HG03064 (cell line): ENCODE data around the gene DIP2B.
"Not testable (repeated sequence)": the region's sequence is repeated elsewhere in the genome, so short reads cannot be mapped to it uniquely, and the experiment has no call there.

ENCODE experiments used
- ATAC-seq: cut with Tn5 transposase; IDR thresholded peaks from one replicate; pipeline ENCODE4 v1.9.1; 2021; ENCODE audit warnings: low read depth; ENCODE audit not compliant: unreplicated experiment

Gene DIP2B

DNA sequence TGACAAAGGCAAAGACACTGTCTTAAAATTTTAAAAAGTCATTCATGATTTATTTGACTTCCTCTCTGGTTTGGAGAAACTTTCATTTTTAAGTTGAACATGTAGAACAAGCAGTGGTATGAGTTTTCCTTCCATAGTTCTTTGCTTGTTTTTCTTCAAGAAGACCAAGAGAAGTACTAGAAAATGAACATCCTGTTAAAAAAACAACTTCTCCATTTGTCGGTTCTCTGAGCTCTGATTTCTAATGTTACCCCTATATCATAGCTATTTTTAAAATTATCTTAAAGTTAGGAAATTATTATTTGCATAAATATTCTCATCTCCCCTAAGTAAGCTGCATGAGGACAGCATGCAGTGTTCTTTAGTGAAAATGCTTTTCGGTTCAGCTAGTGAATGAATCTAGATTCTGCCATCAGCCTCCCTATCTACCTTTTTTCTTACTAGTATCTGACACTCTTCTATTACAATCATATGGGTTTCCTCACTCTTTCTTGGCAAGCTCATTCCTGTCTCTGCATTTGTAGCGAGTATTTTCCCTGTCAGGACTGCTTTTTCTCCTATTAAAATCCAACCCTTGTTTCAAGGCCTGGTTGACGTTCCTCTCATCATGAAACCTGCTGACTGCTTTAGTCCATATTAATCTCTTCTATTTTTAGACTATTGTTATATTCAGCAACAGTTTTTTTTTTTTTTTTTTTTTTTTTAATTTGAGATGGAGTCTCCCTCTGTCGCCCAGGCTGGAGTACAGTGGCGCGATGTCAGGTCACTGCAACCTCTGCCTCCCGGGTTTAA lies 15.8 kb downstream of the DIP2B start:
- ATAC-seq: no peak

DNA sequence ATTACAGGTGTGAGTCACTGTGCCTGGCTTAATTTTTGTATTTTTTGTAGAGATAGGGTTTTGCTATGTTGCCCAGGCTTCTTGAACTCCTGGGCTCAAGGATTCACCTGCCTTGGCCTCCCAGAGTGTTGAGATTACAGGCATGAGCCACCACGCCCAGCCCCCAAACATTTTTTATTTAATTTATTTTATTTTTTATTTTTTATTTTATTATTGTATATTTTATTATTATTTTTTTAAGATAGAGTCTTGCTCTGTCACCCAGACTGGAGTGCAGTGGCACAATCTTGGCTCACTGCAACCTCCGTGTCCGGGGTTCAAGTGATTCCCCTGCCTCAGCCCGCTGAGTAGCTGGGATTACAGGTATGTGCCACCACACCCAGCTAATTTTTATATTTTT lies 17.0 kb downstream of the DIP2B start:
- not testable (repeated sequence) for ATAC-seq

DNA sequence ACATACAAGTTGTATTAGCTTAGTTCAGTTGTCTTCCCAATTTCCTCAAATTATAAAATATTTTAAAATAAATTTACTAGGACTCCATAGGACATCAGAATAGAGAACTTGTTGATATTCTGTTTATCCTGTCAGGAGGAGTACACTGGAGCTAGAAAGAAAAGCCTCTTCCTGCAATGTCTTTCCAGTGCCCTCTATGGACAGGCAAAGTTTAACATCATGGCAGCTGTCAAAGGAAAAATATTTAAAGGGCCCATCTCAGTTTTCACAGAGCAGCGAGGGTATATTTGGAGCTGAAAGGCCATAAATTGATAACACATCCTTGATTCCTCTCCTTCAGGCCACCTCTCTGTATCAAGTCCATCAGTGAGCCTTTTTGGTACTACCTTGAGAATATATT lies 19.0 kb downstream of the DIP2B start:
- ATAC-seq: no peak

DNA sequence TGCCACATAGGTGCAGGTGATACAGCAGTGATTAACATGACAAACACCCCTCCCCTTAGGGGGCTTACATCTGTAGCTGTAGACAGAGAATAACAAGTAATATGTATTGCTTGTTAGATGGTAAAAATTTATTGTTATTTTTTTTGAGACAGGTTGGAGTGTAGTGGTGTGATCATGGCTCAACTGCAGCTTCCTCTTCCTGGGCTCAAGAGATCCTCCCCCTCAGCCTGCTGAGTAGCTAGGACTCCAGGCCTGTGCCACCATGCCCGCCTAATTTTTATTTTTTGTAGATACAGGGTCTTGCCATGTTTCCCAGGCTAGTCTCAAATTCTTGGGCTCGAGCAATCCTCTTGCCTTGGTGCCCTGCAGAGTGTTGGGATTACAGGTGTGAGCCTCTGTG lies 19.8 kb downstream of the DIP2B start:
- no peak for ATAC-seq

DNA sequence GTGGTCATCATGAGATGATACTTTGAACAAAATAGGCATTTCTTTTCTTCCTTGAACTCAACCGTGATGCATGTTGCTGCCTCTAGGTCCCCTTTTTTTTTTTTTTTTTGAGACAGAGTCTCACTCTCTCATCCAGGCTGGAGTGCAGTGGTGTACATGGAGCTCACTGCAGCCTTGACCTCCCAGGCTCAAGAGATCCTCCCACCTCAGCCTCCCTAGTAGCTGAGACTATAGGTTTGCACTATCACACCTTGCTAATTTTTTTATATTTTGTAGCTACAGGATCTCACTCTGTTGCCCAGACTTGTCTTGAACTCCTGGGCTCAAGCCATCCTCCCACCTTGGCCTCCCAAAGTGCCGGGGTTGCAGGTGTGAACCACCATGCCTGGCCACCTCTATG lies 20.6 kb downstream of the DIP2B start:
- ATAC-seq: no peak

DNA sequence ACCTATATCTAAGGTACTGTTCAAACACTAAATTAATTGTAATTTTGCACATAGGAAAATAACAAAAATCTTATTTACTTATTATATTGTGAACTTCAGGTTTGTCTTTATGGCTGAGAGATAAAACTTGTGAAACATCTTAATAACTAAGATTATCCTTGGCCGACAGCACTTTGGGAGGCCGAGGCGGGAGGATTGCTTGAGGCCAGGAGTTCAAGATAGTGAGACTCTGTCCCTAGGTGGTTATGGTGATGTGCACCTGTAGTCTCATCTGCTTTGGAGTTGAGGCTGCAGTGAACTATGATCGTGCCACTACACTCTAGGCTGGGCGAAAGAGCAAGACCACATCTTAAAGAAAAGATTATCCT lies 22.6 kb downstream of the DIP2B start:
- no peak for ATAC-seq

DNA sequence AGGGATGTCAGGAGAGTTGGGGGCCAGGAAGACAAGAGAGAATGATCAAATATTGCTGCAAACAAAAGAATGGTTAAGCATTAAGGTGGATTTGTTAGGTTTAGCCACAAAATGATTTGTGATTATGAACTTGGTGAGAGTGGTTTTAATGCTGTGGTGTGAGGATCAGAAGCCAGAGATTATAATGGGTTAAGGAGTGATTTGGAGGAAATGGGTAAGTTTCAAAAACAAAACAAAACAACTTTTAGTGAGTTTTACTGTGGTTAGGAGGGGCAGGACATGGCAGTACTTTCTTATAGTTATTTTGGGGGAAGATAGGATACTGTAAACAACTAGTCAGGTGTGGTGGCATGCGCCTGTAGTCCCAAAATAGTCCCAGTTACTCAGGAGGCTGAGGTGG lies 24.0 kb downstream of the DIP2B start:
- ATAC-seq: no peak

DNA sequence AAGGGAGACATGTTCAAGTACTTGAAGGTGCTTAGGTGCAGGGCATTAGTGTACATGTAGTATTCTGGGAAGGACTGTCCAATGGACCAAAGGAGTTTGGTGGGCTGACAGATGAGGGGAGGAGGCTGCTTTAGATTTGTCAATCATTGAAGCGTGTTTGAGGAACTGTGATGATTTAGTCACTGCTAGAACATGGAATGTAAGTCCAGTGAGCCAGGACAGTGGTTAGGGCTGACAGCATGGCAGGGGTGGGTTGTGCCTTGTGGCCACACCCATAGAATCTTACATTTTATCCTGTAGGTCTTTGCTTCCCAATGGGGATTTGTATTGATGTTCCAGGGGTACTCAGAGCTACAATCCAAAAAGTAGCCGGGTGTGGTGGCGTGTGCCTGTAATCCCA lies 24.6 kb downstream of the DIP2B start:
- ATAC-seq: no peak

DNA sequence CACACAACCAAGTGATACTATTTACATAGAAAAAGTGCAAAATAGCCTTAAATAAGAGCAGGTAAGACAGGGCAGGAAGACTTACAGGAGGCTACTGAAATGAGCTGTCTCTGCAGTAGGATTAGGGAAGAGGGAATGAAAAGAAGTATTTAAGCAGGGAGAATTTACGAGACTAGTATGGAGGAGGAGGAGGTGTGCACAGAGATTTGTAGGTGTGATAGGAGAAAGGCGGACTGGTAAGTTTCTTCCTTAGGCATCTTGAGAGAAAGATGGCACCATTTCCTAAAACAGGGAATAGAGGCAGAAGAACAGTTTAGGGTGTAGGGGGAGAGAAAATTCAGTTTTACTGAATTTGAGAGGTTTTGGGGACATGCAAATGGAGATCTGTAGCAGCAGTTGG lies 25.7 kb downstream of the DIP2B start:
- no peak for ATAC-seq

DNA sequence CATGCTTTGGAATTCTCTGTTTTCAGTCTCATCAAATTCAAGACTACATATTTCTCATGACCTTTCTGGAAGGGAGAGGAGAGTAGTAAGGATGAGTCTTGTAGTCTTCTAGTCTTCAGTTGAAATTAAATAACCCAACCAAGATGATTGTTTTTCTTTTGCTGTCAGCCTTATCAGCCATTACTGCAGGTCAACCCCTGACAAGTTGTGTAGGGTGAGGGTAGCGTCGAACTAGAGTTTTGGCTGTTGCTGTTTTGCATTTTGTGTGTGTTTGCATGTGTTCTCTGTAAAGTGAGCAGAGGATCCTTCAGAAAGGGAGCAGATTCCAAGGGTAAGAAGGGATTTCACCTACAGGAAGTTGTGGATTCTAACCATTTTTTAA lies 28.4 kb downstream of the DIP2B start:
- no peak for ATAC-seq

DNA sequence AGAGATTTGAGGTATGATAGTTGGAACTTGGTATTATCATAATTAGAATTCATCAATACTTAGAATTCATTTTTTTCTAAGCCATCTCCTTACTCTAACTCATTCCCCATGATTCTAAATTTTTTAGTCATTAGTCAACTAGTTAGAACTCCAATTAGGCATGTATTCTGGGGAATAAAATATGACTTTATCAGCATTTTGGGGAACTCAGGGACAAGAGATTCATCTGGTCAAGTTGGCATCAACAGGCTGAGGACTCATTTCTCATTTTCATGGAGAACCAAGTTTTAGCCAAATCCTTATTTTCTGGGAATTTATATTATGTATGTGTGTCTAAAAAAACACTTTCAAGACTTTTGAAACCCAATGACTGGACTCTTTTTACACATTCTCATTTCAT lies 29.2 kb downstream of the DIP2B start:
- no peak for ATAC-seq

DNA sequence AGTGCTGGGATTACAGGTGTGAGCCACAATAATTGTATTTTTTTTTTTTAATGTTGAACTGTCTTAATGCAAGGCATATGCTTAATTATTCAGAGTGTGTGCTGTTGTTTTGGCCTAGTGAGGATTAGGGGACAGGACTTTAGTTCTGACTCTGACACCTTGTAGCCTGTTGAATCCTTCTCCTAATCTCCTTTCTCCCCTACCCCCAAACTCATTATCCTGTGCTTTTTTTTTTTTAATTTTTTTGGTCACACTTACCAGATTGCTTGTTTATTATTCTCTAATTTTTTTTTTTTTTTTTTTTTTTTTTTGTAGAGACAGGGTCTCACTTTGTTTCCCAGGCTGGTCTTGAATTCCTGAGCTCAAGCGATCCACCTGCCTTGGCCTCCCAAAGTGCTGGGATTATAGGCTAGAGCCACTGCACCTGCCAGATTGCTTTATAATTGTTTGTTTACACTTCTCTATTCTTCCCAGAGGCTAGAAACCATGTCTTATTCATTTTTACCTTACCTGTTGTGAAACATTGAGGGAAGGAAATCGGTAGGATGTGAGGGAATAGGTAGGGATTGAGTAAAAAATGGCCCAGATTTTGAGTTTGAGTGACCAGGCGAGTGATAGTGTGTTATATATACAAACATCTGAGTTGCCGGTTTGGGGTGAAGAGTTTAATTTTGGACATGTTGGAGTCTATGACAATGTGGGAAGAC lies 32.2 kb downstream of the DIP2B start:
- ATAC-seq: no peak

DNA sequence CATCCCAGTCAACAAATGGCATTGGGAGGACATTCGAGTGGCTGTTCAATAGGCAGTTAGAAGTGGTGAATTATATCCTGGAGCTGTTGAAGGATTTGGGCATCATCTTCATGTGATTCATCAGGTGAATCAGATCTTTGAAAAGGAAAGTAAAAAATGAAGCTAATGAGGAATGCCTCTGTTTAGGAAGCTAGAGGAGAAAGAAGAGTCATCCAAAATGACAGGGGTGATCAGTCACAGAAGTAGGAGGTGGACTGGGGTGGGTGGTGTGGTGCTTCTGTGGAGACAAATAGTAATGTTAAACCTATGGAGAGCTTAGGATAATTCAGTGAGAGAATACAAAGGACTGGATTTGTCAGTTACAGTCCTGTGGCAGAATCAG lies 32.7 kb downstream of the DIP2B start:
- ATAC-seq: no peak

DNA sequence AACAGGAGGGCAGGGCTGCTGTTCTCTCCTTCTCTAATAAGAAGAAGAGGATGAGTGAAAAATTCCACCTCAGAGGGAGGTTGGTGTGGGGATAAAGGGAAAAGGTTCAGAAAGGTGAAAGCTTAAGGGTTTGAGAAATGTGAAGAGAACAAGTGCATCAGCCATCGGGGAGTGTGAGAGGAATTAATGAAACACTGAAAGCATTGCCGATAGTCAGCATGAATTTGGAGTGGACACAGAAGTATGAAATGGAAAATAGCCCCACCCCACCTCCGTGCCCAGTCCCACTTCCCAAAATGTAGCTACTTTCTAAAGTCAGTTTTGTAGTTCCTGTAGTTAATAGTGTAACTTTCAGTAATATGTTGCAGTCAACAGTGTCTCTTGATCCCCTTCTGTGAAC lies 33.4 kb downstream of the DIP2B start:
- ATAC-seq: no peak

DNA sequence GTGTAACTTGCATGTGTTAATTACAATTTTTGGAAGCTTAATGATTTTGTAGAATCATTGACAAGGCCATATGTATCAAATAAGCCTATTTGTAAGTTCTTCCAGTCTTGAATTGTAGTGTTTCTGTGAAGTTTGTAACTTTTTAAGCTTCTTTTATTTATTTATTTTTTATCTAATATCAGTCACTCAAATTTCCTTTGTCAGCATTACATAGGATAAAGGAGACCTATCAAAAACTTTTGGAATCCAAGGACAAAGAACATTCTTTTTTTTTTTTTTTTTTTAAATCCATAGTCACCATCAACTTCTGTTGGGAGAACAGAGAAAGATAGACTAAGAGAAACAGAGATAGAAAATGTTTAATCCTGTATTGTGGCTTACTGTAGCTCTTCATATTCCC lies 36.4 kb downstream of the DIP2B start:
- ATAC-seq: no peak

DNA sequence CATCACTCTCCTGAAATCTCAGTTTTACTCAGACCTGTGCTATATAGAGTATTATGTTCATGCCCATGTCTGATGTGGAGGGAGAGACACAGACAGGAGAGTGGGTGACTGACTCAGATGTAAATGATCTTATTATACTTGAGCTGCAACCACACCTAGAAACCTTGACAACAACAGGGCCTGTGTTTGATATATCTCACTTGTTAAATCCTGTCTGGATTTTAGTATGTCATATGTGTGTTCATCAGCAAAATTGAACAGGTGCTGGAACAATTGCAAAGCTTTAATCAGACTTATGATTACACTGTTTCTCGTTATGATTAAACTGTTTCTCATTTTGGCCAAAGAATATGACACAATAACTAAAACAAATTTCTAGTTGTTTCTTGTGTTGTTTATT lies 37.7 kb downstream of the DIP2B start:
- no peak for ATAC-seq

DNA sequence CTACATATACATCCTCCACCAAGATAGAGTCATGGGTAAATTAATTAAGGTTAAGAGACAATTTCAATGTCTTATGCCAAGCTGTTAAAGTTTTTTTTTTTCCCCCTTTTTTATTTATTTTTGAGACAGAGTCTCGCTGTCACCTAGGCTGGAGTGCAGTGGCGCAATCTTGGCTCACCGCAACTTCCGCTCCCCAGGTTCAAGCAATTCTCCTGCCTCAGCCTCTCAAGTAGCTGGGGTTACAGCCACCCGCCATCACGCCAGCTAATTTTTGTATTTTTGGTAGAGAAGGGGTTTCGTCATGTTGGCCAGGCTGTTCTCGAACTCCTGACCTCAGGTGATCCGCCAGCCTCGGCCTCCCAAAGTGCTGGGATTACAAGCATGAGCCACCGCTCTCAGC lies 38.4 kb downstream of the DIP2B start:
- not testable (repeated sequence) for ATAC-seq

DNA sequence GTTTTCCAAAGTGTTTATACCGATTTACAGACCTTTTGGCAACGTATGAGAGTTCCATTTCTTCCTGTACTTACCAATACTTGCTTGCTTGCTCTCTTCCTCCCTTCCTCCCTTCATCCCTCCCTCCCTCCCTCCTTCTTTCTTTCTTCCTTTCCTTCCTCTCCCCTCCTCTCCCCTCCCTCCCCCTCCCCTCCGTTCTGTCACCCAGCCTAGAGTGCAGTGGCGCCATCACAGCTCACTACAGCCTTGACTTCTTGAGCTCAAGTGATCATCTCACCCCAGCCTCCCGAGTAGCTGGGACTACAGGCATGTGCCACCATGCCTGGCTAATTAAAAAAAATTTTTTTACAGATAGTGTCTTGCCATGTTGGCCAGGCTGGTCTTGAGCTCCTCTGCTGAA lies 40.4 kb downstream of the DIP2B start:
- ATAC-seq: no peak

DNA sequence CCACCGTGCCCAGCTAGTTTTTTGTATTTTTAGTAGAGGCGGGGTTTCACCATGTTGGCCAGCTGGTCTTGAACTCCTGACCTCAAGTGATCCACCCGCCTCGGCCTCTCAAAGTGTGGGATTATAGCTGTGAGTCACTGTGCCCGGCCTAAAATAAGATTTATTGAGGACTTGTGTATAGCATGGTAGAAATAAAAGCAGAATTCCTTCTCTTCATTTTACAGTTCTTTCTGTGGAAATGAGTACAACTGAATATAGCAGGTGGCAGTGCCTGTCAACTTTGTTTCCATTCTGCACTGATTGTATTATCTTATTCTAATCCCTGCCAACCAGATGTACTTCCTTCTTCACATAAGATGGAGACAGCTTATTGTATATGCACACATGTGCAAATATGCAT lies 41.0 kb downstream of the DIP2B start:
- ATAC-seq: no peak

DNA sequence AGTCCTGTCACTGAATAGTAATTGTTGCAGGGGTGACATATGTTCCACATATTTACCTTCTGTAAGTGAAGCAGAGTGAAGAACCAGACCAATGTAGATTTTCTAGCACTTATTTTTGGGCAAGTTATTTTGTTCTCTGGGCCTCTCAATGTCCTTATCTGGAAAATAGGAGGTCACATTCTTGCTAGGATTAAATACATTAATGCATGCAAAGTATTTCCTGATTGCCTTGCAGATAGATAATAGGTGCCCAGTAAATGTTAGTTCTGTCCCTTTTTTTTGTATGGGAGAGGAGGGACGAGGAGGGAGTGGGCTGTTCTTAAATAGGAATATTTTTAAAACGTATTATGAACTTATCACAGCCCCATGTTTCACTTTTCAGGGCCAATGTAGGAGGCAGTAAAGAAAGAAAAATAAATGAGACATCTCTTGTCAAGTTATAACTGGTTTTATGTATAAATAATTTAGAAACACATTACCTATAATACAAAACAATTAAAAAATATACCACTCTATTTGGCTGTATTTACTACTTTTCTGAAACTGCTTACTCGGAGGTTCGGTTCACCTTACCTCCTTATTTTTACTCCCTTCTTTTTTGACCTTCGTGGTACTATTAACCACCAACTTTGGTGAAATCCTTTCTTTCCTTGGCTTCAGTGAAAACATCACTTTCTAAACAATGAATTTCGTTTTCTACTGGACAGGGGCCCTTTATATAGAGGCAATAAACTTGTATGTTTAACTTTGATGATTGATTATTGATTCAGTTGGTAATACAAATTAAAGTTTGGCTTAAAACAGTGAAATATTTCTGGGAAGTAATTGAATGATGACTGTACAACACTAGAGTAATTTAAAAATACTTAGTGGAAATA lies 41.9 kb downstream of the DIP2B start:
- ATAC-seq: no peak

DNA sequence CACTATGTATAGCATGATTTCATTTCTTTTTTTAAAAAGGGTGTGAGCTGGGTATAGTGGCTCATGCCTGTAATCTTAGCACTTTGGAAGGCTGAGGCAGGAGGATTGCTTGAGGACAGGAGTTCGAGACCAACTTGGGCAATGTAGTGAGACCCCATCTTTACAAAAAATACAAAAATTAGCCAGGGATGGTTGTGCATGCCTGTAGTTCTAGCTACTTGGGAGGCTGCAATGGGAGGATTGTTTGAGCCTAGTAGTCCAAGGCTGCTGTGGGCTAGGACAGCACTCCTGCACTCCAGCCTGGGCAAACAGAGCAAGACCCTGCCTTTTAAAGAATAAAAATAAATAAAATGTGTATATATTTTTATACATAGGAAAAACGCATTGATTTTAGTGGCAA lies 43.0 kb downstream of the DIP2B start:
- no peak for ATAC-seq

DNA sequence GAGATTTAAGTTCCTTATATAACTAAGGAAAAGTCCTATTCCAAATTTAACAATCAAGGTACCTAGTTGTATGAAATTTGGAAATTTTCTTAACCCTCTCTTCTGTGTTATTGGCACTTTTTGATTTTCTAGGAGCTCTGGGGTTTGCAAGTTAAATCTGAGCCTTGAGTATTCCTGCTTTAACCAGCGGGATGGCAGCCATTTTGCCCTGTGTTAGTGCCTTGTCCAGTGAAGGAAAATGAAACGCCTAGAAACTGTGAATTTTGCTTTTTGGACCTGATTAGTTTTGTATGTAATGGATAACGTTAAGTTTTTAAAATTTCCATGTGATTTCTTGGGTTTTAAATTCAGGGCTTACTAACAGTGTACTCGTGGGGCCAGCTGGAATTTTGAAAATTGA lies 45.1 kb downstream of the DIP2B start:
- no peak for ATAC-seq
